ENCODE results near the gene TELO2.

DNA sequence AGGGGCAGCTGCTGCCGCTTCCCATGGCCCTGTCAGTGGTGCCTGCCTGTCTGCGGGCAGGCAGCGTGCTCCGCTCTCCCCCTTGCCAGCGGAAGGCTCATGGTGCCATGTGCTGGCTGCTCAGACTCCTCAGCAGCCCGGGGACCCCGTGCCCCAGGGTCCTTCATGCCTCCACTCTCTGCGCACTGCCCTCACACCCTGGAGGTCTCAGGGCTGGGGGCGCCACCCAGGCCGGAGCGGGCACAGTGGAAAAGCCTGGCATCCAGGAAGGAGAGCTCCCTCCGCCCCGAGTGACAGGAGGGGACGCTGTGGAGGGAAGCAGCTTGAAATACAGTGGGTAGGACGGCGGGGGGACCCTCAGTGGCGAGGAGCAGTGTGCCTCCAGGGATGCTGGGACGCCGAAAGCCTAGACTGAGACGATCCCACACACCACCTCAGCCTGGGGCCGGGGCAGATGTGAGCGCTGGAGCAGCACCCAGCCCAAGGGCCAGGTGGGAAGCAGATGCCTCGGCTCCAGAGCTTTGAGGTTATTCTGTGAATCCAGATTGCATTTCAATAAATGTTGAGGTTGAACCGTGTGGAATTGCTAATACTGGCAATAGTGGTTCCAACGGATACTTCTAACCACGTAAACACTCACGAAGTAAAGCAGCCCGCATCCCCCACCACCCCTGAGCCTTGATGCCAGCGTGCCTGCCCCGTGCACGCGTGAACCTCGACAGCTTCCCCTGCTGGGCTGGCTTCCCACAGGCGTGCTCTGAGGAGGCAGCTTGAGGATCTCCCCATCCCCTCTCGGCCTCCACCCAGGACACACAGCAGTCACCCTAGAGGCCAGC, 46.8 kb downstream of the TELO2 start:
- no peak for TF ChIP-seq EZH2 (IDR thresholded peaks at IDR 0.05; ENCODE audit: low read length, missing control alignments)
- TF ChIP-seq, protein P1, sequence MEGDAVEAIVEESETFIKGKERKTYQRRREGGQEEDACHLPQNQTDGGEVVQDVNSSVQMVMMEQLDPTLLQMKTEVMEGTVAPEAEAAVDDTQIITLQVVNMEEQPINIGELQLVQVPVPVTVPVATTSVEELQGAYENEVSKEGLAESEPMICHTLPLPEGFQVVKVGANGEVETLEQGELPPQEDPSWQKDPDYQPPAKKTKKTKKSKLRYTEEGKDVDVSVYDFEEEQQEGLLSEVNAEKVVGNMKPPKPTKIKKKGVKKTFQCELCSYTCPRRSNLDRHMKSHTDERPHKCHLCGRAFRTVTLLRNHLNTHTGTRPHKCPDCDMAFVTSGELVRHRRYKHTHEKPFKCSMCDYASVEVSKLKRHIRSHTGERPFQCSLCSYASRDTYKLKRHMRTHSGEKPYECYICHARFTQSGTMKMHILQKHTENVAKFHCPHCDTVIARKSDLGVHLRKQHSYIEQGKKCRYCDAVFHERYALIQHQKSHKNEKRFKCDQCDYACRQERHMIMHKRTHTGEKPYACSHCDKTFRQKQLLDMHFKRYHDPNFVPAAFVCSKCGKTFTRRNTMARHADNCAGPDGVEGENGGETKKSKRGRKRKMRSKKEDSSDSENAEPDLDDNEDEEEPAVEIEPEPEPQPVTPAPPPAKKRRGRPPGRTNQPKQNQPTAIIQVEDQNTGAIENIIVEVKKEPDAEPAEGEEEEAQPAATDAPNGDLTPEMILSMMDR (conservative IDR thresholded peaks at IDR 0.05 in 1 of 2, IDR thresholded peaks at IDR 0.05 in 1 of 2; ENCODE audit: low read depth in 1 of 2, low read length in 2 of 2): no peak
